MM.1S (cell line): Measurements from ENCODE around the gene ROBO3.

Experiments used
- DNase-seq: peaks from one replicate; pipeline ENCODE4 v3.0.0-alpha.2; 2015
- H2AFZ ChIP-seq: fragments of 300-600 bp; sonication (generic); 2 replicates; pipeline ENCODE4 v1.6.0; 2016; ENCODE audit warnings: antibody characterized with exemption, low read length
- H3F3A ChIP-seq: fragments of 300-600 bp; sonication (generic); 2 replicates; pipeline ENCODE4 v1.6.1; 2016; ENCODE audit warnings: mild to moderate bottlenecking, antibody characterized with exemption, low read length, moderate library complexity, mixed read lengths; ENCODE audit not compliant: insufficient read depth
- H3K27ac ChIP-seq: fragments of 300-600 bp; sonication (generic); 2 replicates; pipeline ENCODE4 v1.5.1; 2016; ENCODE audit warnings: mild to moderate bottlenecking, low read length
- H3K27me3 ChIP-seq: fragments of 300-600 bp; sonication (generic); replicated peaks from 2 replicates; pipeline ENCODE4 v1.6.0; 2016; ENCODE audit warnings: low read length; ENCODE audit not compliant: insufficient read depth
- H3K36me3 ChIP-seq: fragments of 300-600 bp; sonication (generic); replicated peaks from 2 replicates; pipeline ENCODE4 v1.6.1; 2016; ENCODE audit warnings: mild to moderate bottlenecking, low read length, mixed read lengths; ENCODE audit not compliant: insufficient read depth
- H3K4me1 ChIP-seq: fragments of 300-600 bp; sonication (generic); 2 replicates; pipeline ENCODE4 v1.6.1; 2016; ENCODE audit warnings: low read length, mixed read lengths
- H3K4me2 ChIP-seq: fragments of 300-600 bp; sonication (generic); 2 replicates; pipeline ENCODE4 v1.6.0; 2016; ENCODE audit warnings: low read depth, low read length
- H3K4me3 ChIP-seq: fragments of 300-600 bp; sonication (generic); 2 replicates; pipeline ENCODE4 v1.5.1; 2016; ENCODE audit warnings: low read length, mixed read lengths
- H3K79me2 ChIP-seq: fragments of 300-600 bp; sonication (generic); 2 replicates; pipeline ENCODE4 v1.6.1; 2016; ENCODE audit warnings: mixed run types, low read length, mixed read lengths
- H3K9ac ChIP-seq: fragments of 300-600 bp; sonication (generic); 2 replicates; pipeline ENCODE4 v1.6.1; 2016; ENCODE audit warnings: low read length, mixed read lengths
- H3K9me2 ChIP-seq: fragments of 300-600 bp; sonication (generic); replicated peaks from 2 replicates; pipeline ENCODE4 v1.6.1; 2016; ENCODE audit warnings: mild to moderate bottlenecking, low read length, mixed read lengths; ENCODE audit not compliant: insufficient read depth
- H3K9me3 ChIP-seq: fragments of 300-600 bp; sonication (generic); replicated peaks from 2 replicates; pipeline ENCODE4 v1.6.1; 2016; ENCODE audit warnings: mild to moderate bottlenecking, low read length, mixed read lengths; ENCODE audit not compliant: insufficient read depth
- H4K20me1 ChIP-seq: fragments of 300-600 bp; sonication (generic); 2 replicates; pipeline ENCODE4 v1.6.1; 2016; ENCODE audit warnings: mild to moderate bottlenecking, low read length, moderate library complexity, mixed read lengths; ENCODE audit not compliant: insufficient read depth
- EZH2 ChIP-seq: fragments of 300-600 bp; sonication (generic); optimal IDR thresholded peaks from 2 replicates; pipeline ENCODE3; 2017; ENCODE audit warnings: low read depth, mild to moderate bottlenecking, antibody characterized with exemption, low read length, mixed read lengths
- EZH2phosphoT487 ChIP-seq: fragments of 300-600 bp; sonication (generic); IDR thresholded peaks from 2 replicates; pipeline ENCODE4 v1.6.1; 2018; ENCODE audit warnings: antibody characterized with exemption, low read length
- TF ChIP-seq, protein P1 (sequence below): fragments of 300-600 bp; sonication (generic); IDR thresholded peaks from 2 replicates; pipeline ENCODE4 v1.5.1; 2016; ENCODE audit warnings: antibody characterized with exemption, low read length, mixed read lengths

ROBO3 gene

DNA sequence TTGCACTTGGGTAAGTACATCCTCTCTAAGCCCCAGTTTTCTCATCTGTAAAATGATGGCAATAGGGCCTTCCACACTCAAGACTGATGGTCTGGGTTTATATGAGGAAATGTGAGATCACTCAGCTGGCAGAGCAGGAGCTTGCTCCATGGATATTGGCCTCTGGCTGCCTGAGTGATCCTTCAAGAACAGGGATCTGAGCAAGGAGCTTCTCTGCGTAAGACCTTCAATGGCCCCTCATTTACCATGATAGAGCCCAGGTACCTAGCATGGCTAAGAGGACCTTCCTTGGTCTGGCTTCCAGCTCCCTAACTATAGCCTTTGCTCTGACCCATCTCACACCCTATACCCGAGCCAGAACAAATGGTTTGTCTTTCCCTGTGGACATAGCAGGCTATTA is 26.9 kb downstream of the ROBO3 start:
- Histone ChIP-seq H3K27ac (no peak overlapping the region), H3K4me1 (no peaks in the 10 kb centered on the region), H3K27me3 (no peaks in the 10 kb centered on the region), H3K9me3 (no peaks in the 10 kb centered on the region), H3K79me2 (no peaks in the 10 kb centered on the region), H2AFZ (no peak overlapping the region), H3K9me2 (no peaks in the 10 kb centered on the region), H3K4me2 (no peak overlapping the region), H3K4me3 (no peak overlapping the region), H3K9ac (no peak overlapping the region), H3F3A (no peaks in the 10 kb centered on the region), H4K20me1 (no peaks in the 10 kb centered on the region), H3K36me3 (no peaks in the 10 kb centered on the region)
- TF ChIP-seq, protein P1, sequence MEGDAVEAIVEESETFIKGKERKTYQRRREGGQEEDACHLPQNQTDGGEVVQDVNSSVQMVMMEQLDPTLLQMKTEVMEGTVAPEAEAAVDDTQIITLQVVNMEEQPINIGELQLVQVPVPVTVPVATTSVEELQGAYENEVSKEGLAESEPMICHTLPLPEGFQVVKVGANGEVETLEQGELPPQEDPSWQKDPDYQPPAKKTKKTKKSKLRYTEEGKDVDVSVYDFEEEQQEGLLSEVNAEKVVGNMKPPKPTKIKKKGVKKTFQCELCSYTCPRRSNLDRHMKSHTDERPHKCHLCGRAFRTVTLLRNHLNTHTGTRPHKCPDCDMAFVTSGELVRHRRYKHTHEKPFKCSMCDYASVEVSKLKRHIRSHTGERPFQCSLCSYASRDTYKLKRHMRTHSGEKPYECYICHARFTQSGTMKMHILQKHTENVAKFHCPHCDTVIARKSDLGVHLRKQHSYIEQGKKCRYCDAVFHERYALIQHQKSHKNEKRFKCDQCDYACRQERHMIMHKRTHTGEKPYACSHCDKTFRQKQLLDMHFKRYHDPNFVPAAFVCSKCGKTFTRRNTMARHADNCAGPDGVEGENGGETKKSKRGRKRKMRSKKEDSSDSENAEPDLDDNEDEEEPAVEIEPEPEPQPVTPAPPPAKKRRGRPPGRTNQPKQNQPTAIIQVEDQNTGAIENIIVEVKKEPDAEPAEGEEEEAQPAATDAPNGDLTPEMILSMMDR: no peak
- TF ChIP-seq EZH2 (no peak), EZH2phosphoT487 (no peak)
- no peak for DNase-seq

DNA sequence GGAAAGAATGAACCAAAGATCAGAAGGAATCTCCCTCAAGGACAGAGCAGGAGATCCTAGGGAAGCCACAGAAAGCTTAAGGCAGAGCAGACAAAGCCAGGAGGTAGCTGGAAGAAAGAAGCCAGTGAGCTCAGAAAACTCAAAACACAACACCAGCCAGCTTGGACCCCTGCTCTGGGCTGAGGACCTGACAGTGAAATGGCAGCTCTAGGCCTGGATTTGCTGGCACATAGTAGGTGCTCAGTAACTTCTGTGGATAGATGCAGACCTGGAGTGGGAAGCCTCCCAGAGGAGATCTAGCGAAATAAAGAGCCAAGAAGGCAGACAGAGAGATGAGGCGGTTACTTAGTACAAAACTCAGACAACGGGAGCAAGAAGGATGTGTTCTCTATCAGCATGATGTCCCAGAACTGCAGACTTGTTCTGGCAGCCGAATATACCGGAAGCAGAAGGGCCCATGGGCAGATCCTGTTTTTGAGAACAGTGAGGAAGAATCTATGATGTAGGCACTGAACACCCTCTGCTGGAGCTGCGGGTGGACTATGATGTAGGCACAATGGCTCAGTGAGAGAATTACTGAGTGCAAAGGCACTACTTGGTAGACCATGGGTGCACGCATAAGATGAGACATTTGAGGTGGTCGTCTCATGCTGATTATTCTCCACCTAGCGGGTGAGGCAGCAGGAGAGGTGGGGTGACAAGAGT is 27.7 kb downstream of the ROBO3 start:
- TF ChIP-seq EZH2 (no peak), EZH2phosphoT487 (no peak)
- TF ChIP-seq, protein P1: no peak
- no peaks in the 10 kb centered on the region for H3K9me3 ChIP-seq
- no peaks in the 10 kb centered on the region for H4K20me1 ChIP-seq
- no peaks in the 10 kb centered on the region for H3K27me3 ChIP-seq
- no peak overlapping the region for H3K4me3 ChIP-seq
- no peaks in the 10 kb centered on the region for H3K79me2 ChIP-seq
- H3K4me2 ChIP-seq: no peak overlapping the region
- H3K9me2 ChIP-seq: no peaks in the 10 kb centered on the region
- H3K36me3 ChIP-seq: no peaks in the 10 kb centered on the region
- no peaks in the 10 kb centered on the region for H3K4me1 ChIP-seq
- H3F3A ChIP-seq: no peaks in the 10 kb centered on the region
- no peak overlapping the region for H3K9ac ChIP-seq
- no peak overlapping the region for H3K27ac ChIP-seq
- H2AFZ ChIP-seq: no peak overlapping the region
- DNase-seq: no peak

DNA sequence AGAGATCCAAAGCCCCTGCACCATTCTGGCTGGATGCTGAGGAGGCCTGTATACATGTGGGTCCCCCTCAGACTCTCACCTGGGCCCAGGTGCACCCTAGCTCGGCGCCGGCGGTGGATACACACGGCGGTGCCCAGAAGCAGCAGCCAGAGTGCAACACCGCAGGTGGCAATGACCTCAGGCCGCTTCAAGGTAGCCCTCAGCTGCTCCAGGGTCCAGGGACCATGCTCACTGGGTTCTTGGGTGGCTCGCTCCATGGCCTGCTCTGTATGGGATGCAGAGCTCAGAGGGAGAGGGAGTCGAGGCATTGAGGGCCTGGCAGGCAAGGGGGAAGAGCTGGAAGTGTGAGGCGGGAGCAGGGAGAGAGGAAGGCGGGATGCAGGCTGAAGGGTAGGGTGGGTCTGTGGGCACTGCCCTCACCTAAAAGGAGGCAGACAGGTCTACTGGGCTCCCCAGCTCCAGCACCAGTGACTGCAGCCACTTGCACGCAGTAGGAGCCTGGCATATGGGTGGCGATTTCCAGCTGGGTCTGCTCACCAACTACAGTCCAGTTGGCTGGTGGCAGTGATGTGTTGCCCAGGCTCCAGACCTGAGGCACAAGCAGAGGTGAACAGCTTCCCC is 28.7 kb downstream of the ROBO3 start:
- no peaks in the 10 kb centered on the region for H3K36me3 ChIP-seq
- H3K9ac ChIP-seq: no peak overlapping the region

More for the DNA sequence above, 28.7 kb downstream of the ROBO3 start:
- Histone ChIP-seq H3K4me1 (no peaks in the 10 kb centered on the region), H3K27ac (no peak overlapping the region), H3K27me3 (no peaks in the 10 kb centered on the region), H3K4me2 (no peak overlapping the region), H4K20me1 (no peaks in the 10 kb centered on the region), H3K79me2 (no peaks in the 10 kb centered on the region), H3F3A (no peaks in the 10 kb centered on the region), H3K9me2 (no peaks in the 10 kb centered on the region), H3K4me3 (no peak overlapping the region), H3K9me3 (no peaks in the 10 kb centered on the region), H2AFZ (no peak overlapping the region)
- no peak for DNase-seq
- TF ChIP-seq EZH2phosphoT487 (no peak), EZH2 (no peak)
- TF ChIP-seq, protein P1: no peak
